ENCODE measurements around the gene STOX2.

STOX2 gene

GRCh38 chr4:183885205-183885720 lies 19.8 kb upstream of the STOX2 start:
- H3K79me2 ChIP-seq (ENCODE audit: control insufficient read depth, low read length): no peaks in the 10 kb centered on the region
- H3K9me2 ChIP-seq (replicated peaks; ENCODE audit: control insufficient read depth, low read length): no peaks in the 10 kb centered on the region
- TF ChIP-seq EZH2phosphoT487 (IDR thresholded peaks at IDR 0.05; ENCODE audit: borderline replicate concordance, low read length) (no peak), CTCF (IDR thresholded peaks at IDR 0.05; ENCODE audit: low read depth, low read length, poor library complexity, severe bottlenecking) (no peak)
- no peak overlapping the region for H3K27ac ChIP-seq (ENCODE audit: low read depth, low read length)
- H3K4me2 ChIP-seq (ENCODE audit: low read length): no peak overlapping the region
- H3K4me3 ChIP-seq (ENCODE audit: low read length): no peak overlapping the region
- H3K9me3 ChIP-seq (ENCODE audit: control insufficient read depth, insufficient read depth, low read length): no peaks in the 10 kb centered on the region
- H3K36me3 ChIP-seq (ENCODE audit: control insufficient read depth, low read length): no peaks in the 10 kb centered on the region
- no peaks in the 10 kb centered on the region for H4K20me1 ChIP-seq (ENCODE audit: control insufficient read depth, insufficient read depth, low read depth, low read length)
- H3F3A ChIP-seq (ENCODE audit: control insufficient read depth, insufficient read depth): no peaks in the 10 kb centered on the region
- H3K27me3 ChIP-seq (ENCODE audit: control insufficient read depth, low read length): no peaks in the 10 kb centered on the region
- no peaks in the 10 kb centered on the region for H3K4me1 ChIP-seq (ENCODE audit: control insufficient read depth, low read length)

GRCh38 chr4:183887351-183887750 lies 17.8 kb upstream of the STOX2 start:
- H4K20me1 ChIP-seq (ENCODE audit: control insufficient read depth, insufficient read depth, low read depth, low read length): no peaks in the 10 kb centered on the region
- H3K9me3 ChIP-seq (ENCODE audit: control insufficient read depth, insufficient read depth, low read length): no peaks in the 10 kb centered on the region
- no peaks in the 10 kb centered on the region for H3K9me2 ChIP-seq (replicated peaks; ENCODE audit: control insufficient read depth, low read length)
- no peaks in the 10 kb centered on the region for H3K27me3 ChIP-seq (ENCODE audit: control insufficient read depth, low read length)
- H3K27ac ChIP-seq (ENCODE audit: low read depth, low read length): no peak overlapping the region
- no peaks in the 10 kb centered on the region for H3K36me3 ChIP-seq (ENCODE audit: control insufficient read depth, low read length)
- no peaks in the 10 kb centered on the region for H3K79me2 ChIP-seq (ENCODE audit: control insufficient read depth, low read length)
- no peak for TF ChIP-seq CTCF (IDR thresholded peaks at IDR 0.05; ENCODE audit: low read depth, low read length, poor library complexity, severe bottlenecking)
- no peak for TF ChIP-seq EZH2phosphoT487 (IDR thresholded peaks at IDR 0.05; ENCODE audit: borderline replicate concordance, low read length)
- no peak overlapping the region for H3K4me2 ChIP-seq (ENCODE audit: low read length)
- no peak overlapping the region for H3K4me3 ChIP-seq (ENCODE audit: low read length)
- no peaks in the 10 kb centered on the region for H3K4me1 ChIP-seq (ENCODE audit: control insufficient read depth, low read length)
- no peaks in the 10 kb centered on the region for H3F3A ChIP-seq (ENCODE audit: control insufficient read depth, insufficient read depth)

GRCh38 chr4:183888564-183888963 lies 16.5 kb upstream of the STOX2 start:
- Histone ChIP-seq H3K4me2 (ENCODE audit: low read length) (no peak overlapping the region), H3F3A (ENCODE audit: control insufficient read depth, insufficient read depth) (no peaks in the 10 kb centered on the region), H3K79me2 (ENCODE audit: control insufficient read depth, low read length) (no peaks in the 10 kb centered on the region), H3K27me3 (ENCODE audit: control insufficient read depth, low read length) (no peaks in the 10 kb centered on the region), H3K9me2 (replicated peaks; ENCODE audit: control insufficient read depth, low read length) (no peaks in the 10 kb centered on the region), H3K27ac (ENCODE audit: low read depth, low read length) (no peak overlapping the region), H3K4me1 (ENCODE audit: control insufficient read depth, low read length) (no peaks in the 10 kb centered on the region), H3K36me3 (ENCODE audit: control insufficient read depth, low read length) (no peaks in the 10 kb centered on the region), H3K9me3 (ENCODE audit: control insufficient read depth, insufficient read depth, low read length) (no peaks in the 10 kb centered on the region), H3K4me3 (ENCODE audit: low read length) (no peak overlapping the region), H4K20me1 (ENCODE audit: control insufficient read depth, insufficient read depth, low read depth, low read length) (no peaks in the 10 kb centered on the region)
- TF ChIP-seq CTCF (IDR thresholded peaks at IDR 0.05; ENCODE audit: low read depth, low read length, poor library complexity, severe bottlenecking): no peak
- TF ChIP-seq EZH2phosphoT487 (IDR thresholded peaks at IDR 0.05; ENCODE audit: borderline replicate concordance, low read length): no peak

Data from DOHH2 (cell line).